ENCODE data around the gene ACOX2. TPM values are rescaled to one million over a fixed set of nuclear protein-coding genes. Genes with fewer than 3 reads are reported as not detected.

Gene ACOX2
- total RNA-seq, 1 experiment from 2014 or later = 9.5 TPM

DNA sequence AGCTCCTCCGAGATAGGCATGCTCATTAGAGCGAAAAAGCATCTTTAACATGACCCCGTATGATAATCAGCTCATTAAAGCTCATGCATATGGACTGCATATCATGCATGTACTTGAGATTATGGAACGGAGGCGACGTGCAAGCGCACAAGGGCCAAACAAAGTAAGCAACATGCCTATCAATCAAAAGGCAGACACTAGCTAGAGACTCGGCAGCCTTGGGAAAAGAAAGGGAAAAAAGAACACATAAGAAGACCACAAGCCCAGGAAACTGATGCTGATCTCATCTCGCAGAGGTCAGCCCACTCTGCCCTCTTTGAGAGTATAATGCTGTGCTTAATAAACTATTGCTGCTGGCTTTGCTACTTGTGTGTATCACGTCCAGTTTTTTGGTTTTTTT lies 2.6 kb upstream of the ACOX2 start:
- intact Hi-C loops (cut with micrococcal nuclease; ENCODE audit: unreplicated experiment) = loop anchor here (5.0 kb wide), 1 partner anchor 212 kb away; no protein-coding TSS in a partner anchor
- peaks cover 5% of the 10 kb centered on the region for H3K36me3 Mint-ChIP-seq (ENCODE audit: insufficient read depth, unreplicated experiment)
- no peaks in the 10 kb centered on the region for H3K9me3 Mint-ChIP-seq (ENCODE audit: unreplicated experiment)
- BruUV-seq (replicated peaks) = no TSS peak
- H3K4me1 ChIP-seq = peaks cover 40% of the 10 kb centered on the region
- TF ChIP-seq, protein P1, sequence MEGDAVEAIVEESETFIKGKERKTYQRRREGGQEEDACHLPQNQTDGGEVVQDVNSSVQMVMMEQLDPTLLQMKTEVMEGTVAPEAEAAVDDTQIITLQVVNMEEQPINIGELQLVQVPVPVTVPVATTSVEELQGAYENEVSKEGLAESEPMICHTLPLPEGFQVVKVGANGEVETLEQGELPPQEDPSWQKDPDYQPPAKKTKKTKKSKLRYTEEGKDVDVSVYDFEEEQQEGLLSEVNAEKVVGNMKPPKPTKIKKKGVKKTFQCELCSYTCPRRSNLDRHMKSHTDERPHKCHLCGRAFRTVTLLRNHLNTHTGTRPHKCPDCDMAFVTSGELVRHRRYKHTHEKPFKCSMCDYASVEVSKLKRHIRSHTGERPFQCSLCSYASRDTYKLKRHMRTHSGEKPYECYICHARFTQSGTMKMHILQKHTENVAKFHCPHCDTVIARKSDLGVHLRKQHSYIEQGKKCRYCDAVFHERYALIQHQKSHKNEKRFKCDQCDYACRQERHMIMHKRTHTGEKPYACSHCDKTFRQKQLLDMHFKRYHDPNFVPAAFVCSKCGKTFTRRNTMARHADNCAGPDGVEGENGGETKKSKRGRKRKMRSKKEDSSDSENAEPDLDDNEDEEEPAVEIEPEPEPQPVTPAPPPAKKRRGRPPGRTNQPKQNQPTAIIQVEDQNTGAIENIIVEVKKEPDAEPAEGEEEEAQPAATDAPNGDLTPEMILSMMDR (IDR thresholded peaks at IDR 0.05; ENCODE audit: insufficient read depth in 1 of 2, low read depth in 1 of 2, low read length in 1 of 2, severe bottlenecking in 1 of 2, unreplicated experiment in 1 of 2) = no peak
- no peak for DNase-seq
- peaks cover 31% of the 10 kb centered on the region for H3K4me1 Mint-ChIP-seq (ENCODE audit: low read depth, unreplicated experiment)
- no peaks in the 10 kb centered on the region for H3K9me3 ChIP-seq
- H3K36me3 ChIP-seq (ENCODE audit: control insufficient read depth, insufficient read depth, low read length) = no peaks in the 10 kb centered on the region
- ChIA-PET CTCF (interaction anchor here (1.2 kb wide), 1 partner anchor 90 kb away, joined by 4 read pairs; no protein-coding TSS in a partner anchor), POLR2A (no interaction called here)
- no peak overlapping the region for H3K4me3 ChIP-seq (ENCODE audit: low read depth, low read length)
- H3K4me3 Mint-ChIP-seq (ENCODE audit: unreplicated experiment) = no peak overlapping the region
- H3K27ac Mint-ChIP-seq (ENCODE audit: unreplicated experiment) = no peak overlapping the region
- H3K27me3 ChIP-seq (replicated peaks; ENCODE audit: control insufficient read depth, insufficient read depth, low read length) = no peaks in the 10 kb centered on the region
- H3K27me3 Mint-ChIP-seq (ENCODE audit: insufficient read depth, unreplicated experiment) = no peaks in the 10 kb centered on the region

DNA sequence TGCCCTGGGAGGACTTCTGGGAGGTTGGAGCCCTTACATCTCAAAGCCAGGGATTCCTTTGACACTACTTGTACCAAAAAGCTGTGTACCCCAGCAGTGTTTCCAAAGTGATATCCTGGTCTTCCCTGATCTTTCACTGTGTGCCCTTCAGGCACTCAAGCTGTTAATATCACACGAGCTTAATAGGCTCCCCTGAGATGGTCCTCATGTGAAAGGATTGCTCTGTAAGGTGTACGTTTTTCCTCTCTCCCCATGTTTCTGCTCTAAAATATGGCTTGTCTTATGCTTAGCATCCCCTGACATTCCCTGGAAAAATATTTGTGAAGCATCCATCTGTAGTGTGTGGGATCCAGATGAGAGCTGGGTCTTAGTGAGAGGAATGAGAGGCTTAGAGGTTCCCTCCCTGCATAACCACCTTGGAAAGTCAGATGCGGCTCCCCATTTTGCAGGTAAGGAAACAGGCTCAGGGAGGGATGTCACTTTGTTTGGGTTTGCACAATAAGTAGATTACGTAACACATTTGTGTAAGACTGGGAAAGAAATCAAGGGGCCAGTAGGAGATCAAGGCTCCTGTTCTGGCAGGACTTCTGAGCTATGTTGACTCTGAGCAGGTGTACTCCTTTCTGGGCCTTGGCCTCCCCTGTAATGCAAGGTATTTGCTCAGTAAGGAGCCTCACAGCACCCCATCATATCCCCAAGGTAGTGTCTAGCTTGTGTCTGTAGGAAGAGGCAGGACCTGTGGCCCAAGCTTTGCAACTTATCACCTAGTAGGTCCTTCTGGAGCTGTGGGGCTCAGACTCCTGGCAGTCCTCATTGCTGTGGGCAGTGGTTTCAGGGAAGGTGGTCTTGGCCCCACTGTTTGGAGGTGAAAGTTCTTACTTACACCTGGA lies 667 bp upstream of the ACOX2 start:
- TF ChIP-seq, protein P1 (IDR thresholded peaks at IDR 0.05; ENCODE audit: insufficient read depth in 1 of 2, low read depth in 1 of 2, low read length in 1 of 2, severe bottlenecking in 1 of 2, unreplicated experiment in 1 of 2) = no peak
- H3K4me3 ChIP-seq (ENCODE audit: low read depth, low read length) = no peak overlapping the region; the same call in 1 of the 2 replicates
- peaks cover 36% of the 10 kb centered on the region for H3K4me1 Mint-ChIP-seq (ENCODE audit: low read depth, unreplicated experiment)
- no TSS peak for BruUV-seq (replicated peaks)
- peak in 1 of 2 experiments; percentile 46 for DNase-seq
- POLR2A ChIA-PET = interaction anchor here (0.5 to 0.6 kb wide), 2 partner anchors 23 to 924 kb away, joined by 3 read pairs; no protein-coding TSS in a partner anchor
- H3K4me1 ChIP-seq = peaks cover 50% of the 10 kb centered on the region
- CTCF ChIA-PET = interaction anchor here (0.6 to 1.8 kb wide), 5 partner anchors 8 to 92 kb away, joined by 3 to 6 read pairs (median 4); no protein-coding TSS in a partner anchor
- H3K9me3 Mint-ChIP-seq (ENCODE audit: unreplicated experiment) = no peaks in the 10 kb centered on the region
- peak overlapping the region; percentile 42 for H3K4me3 Mint-ChIP-seq (ENCODE audit: unreplicated experiment)
- peaks cover 5% of the 10 kb centered on the region for H3K36me3 Mint-ChIP-seq (ENCODE audit: insufficient read depth, unreplicated experiment)
- no peaks in the 10 kb centered on the region for H3K27me3 Mint-ChIP-seq (ENCODE audit: insufficient read depth, unreplicated experiment)
- H3K9me3 ChIP-seq = no peaks in the 10 kb centered on the region
- H3K27ac Mint-ChIP-seq (ENCODE audit: unreplicated experiment) = peak overlapping the region; percentile 52
- H3K27me3 ChIP-seq (replicated peaks; ENCODE audit: control insufficient read depth, insufficient read depth, low read length) = no peaks in the 10 kb centered on the region
- H3K36me3 ChIP-seq (ENCODE audit: control insufficient read depth, insufficient read depth, low read length) = peaks cover 1% of the 10 kb centered on the region; the same call in 1 of the 2 replicates
- intact Hi-C loops (cut with micrococcal nuclease; ENCODE audit: unreplicated experiment) = loop anchor here (2.0 to 5.0 kb wide), 2 partner anchors 67 to 210 kb away; no protein-coding TSS in a partner anchor

All from Caco-2 (cell line).